Right lobe of liver (tissue), 6 donors: Measurements from ENCODE around the gene SLC37A2. TPM values are rescaled to one million over a fixed set of nuclear protein-coding genes. Genes with fewer than 3 reads are reported as not detected.

Experiments used
- ATAC-seq, 4 donors: fragments of 200-7000 bp; cut with Tn5 transposase; one replicate each; pipeline ENCODE4 v1.9.1; 2020; ENCODE audit warnings: mild to moderate bottlenecking in 4 of 4, moderate library complexity in 4 of 4
- DNase-seq, 3 donors: peaks; one replicate each; pipeline ENCODE4 v3.0.0-alpha.2; 2020
- H3K27ac ChIP-seq, 3 donors: fragments of 200-600 bp; one replicate each; pipeline ENCODE4 v1.8.0; 2022
- H3K27me3 ChIP-seq, 2 donors: fragments of 200-600 bp; one replicate each; pipeline ENCODE4 v1.8.0; 2022
- H3K36me3 ChIP-seq, 4 donors: fragments of 200-600 bp; sonication (generic) in 1 of 4; one replicate each; pipeline versions ENCODE4 v1.5.1 to v1.8.0; 2017 to 2022; ENCODE audit warnings: control low read depth in 1 of 4
- H3K4me1 ChIP-seq, 4 donors: fragments of 200-600 bp; sonication (generic) in 1 of 4; one replicate each; pipeline versions ENCODE4 v1.5.1 to v1.8.0; 2017 to 2022; ENCODE audit warnings: control low read depth in 1 of 4
- H3K4me3 ChIP-seq, 3 donors: fragments of 200-600 bp; one replicate each; pipeline ENCODE4 v1.8.0; 2022
- H3K9me3 ChIP-seq, 4 donors: fragments of 200-600 bp; sonication (generic) in 1 of 4; one replicate each; pipeline versions ENCODE4 v1.5.1 to v1.8.0; 2017 to 2022; ENCODE audit warnings: control low read depth in 1 of 4
- CTCF ChIP-seq, 4 donors: fragments of 200-600 bp in 3 of 4; fragments of 450-650 bp in 1 of 4; IDR thresholded peaks; one replicate each; pipeline versions ENCODE4 v1.5.1 to v1.8.0; 2016 to 2022; ENCODE audit warnings: antibody characterized with exemption in 4 of 4, mild to moderate bottlenecking in 2 of 4
- POLR2A ChIP-seq: fragments of 450-650 bp; IDR thresholded peaks from one replicate; pipeline ENCODE4 v1.6.1; 2017; ENCODE audit warnings: antibody characterized with exemption, mild to moderate bottlenecking
- WGBS: methylation state at CpG from one replicate; pipeline ENCODE4 v1.1.6; 2018; ENCODE audit warnings: low coverage, low lambda C conversion rate; ENCODE audit not compliant: insufficient coverage; ENCODE audit errors: missing lambda C conversion rate; 5-methylcytosine and 5-hydroxymethylcytosine counted together
- intact Hi-C, 2 donors: fragments of 100-400 bp; cut with DNase I; formaldehyde crosslinking; loops; one replicate each; pipeline versions ENCODE4 v1.11.2 to v1.14.1; 2022
- total RNA-seq, 6 experiments: library from RNA; depleted of rRNA in 2 of 6; stranded (reverse); fragments of >200 nt in 2 of 6; fragmentation: NEBNext Ultra II Directional in 3 of 6; extraction: Animal tissue kit (Norgen Biotek cat#: 25700) in 3 of 6; gene quantifications; one replicate each; pipeline versions ENCODE4 v1.1.0 to v1.2.4, GENCODE V29; 2016 to 2023
- donor health status: DM: no; HTN: yes; CAD: no.
- donor health status: DM: no; HTN: no; CAD: no.
- donor health status: DM: no; HTN: no; CAD: no.
- donor health status: DM: no; HTN: yes; CAD: no.
- donor health status: DM: no; HTN: yes; CAD: no.

Gene SLC37A2
- total RNA-seq, 6 experiments from 2014 or later, result 3.4 to 14.2 (median 4.7) TPM

DNA sequence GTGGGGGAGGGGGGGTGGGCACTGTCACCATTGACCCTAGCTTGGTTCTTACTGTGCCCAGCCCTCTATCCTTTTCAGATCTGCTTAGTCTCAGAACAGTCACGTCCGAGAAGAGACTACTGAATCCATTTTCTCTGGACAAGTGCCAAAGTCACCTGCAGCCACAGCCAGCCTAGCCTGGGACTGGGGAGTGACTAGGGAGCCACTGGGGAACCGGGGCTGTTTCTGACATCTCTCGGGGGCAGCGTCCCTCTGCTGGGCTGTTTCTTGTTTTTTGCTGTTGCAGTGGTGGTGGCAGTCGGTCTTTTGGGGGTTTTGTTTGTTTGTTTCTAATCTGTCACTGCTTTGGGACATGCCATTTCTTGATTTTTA lies 8.7 kb downstream of the SLC37A2 start:
- Histone ChIP-seq H3K36me3 (no peaks in the 10 kb centered on the region), H3K4me1 (peaks cover 0 to 3% (median 0%) of the 10 kb centered on the region in 4 donors), H3K4me3 (no peak overlapping the region), H3K27me3 (no peaks in the 10 kb centered on the region), H3K9me3 (no peaks in the 10 kb centered on the region), H3K27ac (peak overlapping the region in 2 of 3 donors; percentile 26 to 47)
- 60% methylated on average over 3 of the region's 6 CpGs for WGBS
- TF ChIP-seq POLR2A (no peak), CTCF (IDR thresholded peaks at IDR 0.05) (no peak)
- no peak for DNase-seq
- intact Hi-C loops, result no loop called here
- ATAC-seq, result no peak

- H3K27ac ChIP-seq, result peak overlapping the region in 1 of 3 donors; percentile 26
- H3K9me3 ChIP-seq, result no peaks in the 10 kb centered on the region
- WGBS, result 68% methylated on average over 10 of the region's 12 CpGs
- intact Hi-C loops, result no loop called here
- no peaks in the 10 kb centered on the region for H3K27me3 ChIP-seq
- H3K4me3 ChIP-seq, result no peak overlapping the region
- DNase-seq, result peak in 1 of 3 donors; percentile 19
- H3K36me3 ChIP-seq, result no peaks in the 10 kb centered on the region
- H3K4me1 ChIP-seq, result peaks cover 0 to 3% (median 0%) of the 10 kb centered on the region in 4 donors
- peak; percentile 22 to 45 (median 36) for ATAC-seq
- TF ChIP-seq CTCF (IDR thresholded peaks at IDR 0.05), result no peak
- TF ChIP-seq POLR2A, result no peak
Measured at GRCh38 chr11:125072218-125072960, 9.3 kb downstream of the SLC37A2 start.

DNA sequence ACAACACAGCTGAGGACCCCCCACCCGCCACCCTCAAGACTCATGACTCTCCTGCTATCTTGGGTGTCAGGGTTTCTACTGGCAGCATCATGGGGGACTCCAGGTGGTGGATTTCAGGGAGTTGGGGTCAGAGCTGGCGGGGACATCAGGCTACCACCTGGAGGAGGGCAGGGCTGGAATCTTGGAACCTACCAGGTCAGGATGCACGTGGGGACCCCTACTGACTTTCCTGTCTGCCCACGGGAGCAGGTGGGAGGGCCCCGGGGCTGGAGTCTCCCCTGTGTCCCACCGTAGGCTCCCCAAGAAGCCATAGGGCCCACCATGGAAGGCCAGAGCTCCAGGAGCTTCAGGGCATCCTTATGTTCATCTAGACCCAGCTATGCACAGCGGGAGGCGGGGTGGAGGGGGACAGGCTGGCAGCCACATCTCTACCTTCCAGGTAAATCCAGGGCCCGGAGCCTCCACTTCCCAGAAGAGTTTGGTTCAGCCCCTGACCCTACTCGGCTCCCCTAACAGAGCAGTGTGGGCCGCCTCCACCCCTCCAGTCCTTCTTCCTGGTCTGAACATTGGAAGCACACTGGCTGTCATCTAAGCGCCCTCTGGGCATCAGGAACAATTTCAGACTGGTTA lies 10.0 kb downstream of the SLC37A2 start:
- TF ChIP-seq POLR2A (no peak), CTCF (IDR thresholded peaks at IDR 0.05) (no peak)
- DNase-seq, result no peak
- H3K27me3 ChIP-seq, result no peaks in the 10 kb centered on the region
- ATAC-seq, result no peak
- WGBS, result 60% methylated on average over 1 of the region's 12 CpGs
- no peaks in the 10 kb centered on the region for H3K36me3 ChIP-seq
- no peaks in the 10 kb centered on the region for H3K9me3 ChIP-seq
- H3K27ac ChIP-seq, result no peak overlapping the region
- H3K4me1 ChIP-seq, result peaks cover 0 to 3% (median 0%) of the 10 kb centered on the region in 4 donors
- intact Hi-C loops, result no loop called here
- H3K4me3 ChIP-seq, result no peak overlapping the region

DNA sequence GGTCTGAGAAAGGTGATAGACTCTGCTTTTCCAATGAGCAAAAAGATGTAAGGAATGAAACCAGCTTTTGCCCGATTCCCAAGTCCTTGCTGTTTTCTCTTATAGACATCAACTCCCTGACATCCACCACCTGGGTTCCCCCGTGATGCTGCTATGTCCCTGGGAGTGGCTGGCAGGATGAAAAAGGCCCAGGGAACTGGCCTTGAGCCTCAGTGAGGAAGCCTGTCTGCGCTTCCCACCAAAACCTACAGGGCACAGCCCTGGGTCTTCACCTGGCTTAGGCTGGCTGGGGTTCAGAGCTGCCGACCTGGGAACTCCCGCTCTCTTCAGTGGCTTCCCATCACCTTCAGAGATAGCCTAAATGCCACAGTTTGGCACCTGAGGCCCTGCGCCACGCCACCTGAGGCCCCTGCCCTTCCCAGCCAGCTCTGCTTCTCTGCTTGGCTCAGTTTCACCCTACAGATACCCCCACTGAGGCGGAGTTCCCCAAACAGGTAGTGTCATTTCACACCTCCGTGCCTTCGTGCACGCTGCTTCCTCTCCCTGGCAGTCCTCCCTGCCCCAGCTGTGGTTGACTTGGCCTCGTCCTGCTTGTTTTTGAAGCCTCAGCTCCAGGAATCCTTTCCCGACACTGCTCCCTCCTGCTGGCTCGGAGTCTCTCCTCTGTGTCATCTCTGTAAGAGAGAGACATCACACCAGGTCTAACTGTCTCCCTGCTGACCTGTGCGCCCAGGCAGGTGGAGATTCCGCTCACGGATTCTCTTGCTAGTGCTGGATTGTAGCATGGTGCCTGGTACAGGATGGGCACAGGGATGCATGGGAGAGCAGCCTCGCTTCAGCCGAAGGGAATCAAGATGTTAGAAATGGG lies 10.7 kb downstream of the SLC37A2 start:
- ATAC-seq (no peak), DNase-seq (no peak)
- 85% methylated on average over 8 of the region's 19 CpGs for WGBS
- Histone ChIP-seq H3K9me3 (no peaks in the 10 kb centered on the region), H3K27ac (no peak overlapping the region), H3K4me1 (peaks cover 0 to 3% (median 0%) of the 10 kb centered on the region in 4 donors), H3K27me3 (no peaks in the 10 kb centered on the region), H3K36me3 (no peaks in the 10 kb centered on the region), H3K4me3 (no peak overlapping the region)
- intact Hi-C loops, result no loop called here
- TF ChIP-seq CTCF (IDR thresholded peaks at IDR 0.05) (no peak), POLR2A (no peak)
